ENCODE measurements around the gene IFT80.

Gene IFT80

GRCh38 chr3:160394009-160394392 is 5.0 kb downstream of the IFT80 start:
- H3K27me3 ChIP-seq (ENCODE audit: control insufficient read depth, insufficient read depth, low read length): no peaks in the 10 kb centered on the region
- no peak overlapping the region for H3K9ac ChIP-seq (ENCODE audit: low read length)
- no peak overlapping the region for H3K4me3 ChIP-seq (ENCODE audit: low read length)

GRCh38 chr3:160393346-160394008 is 5.5 kb downstream of the IFT80 start:
- H3K36me3 ChIP-seq (ENCODE audit: control insufficient read depth, insufficient read depth, low read length): no peaks in the 10 kb centered on the region

More at GRCh38 chr3:160394009-160394392, 5.0 kb downstream of the IFT80 start:
- Histone ChIP-seq H3K9me3 (ENCODE audit: control insufficient read depth, low read length) (no peaks in the 10 kb centered on the region), H3K4me1 (ENCODE audit: control insufficient read depth, insufficient read depth, low read length) (peaks cover 4% of the 10 kb centered on the region), H3K36me3 (ENCODE audit: control insufficient read depth, insufficient read depth, low read length) (no peaks in the 10 kb centered on the region)

GRCh38 chr3:160392798-160393197 is 6.2 kb downstream of the IFT80 start:
- Histone ChIP-seq H3K9ac (ENCODE audit: low read length) (no peak overlapping the region), H3K9me3 (ENCODE audit: control insufficient read depth, low read length) (no peaks in the 10 kb centered on the region), H3K36me3 (ENCODE audit: control insufficient read depth, insufficient read depth, low read length) (no peaks in the 10 kb centered on the region), H3K27me3 (ENCODE audit: control insufficient read depth, insufficient read depth, low read length) (no peaks in the 10 kb centered on the region), H3K4me3 (ENCODE audit: low read length) (no peak overlapping the region), H3K4me1 (ENCODE audit: control insufficient read depth, insufficient read depth, low read length) (peaks cover 4% of the 10 kb centered on the region)

More at GRCh38 chr3:160393346-160394008, 5.5 kb downstream of the IFT80 start:
- Histone ChIP-seq H3K27me3 (ENCODE audit: control insufficient read depth, insufficient read depth, low read length) (no peaks in the 10 kb centered on the region), H3K4me3 (ENCODE audit: low read length) (no peak overlapping the region), H3K9ac (ENCODE audit: low read length) (no peak overlapping the region), H3K9me3 (ENCODE audit: control insufficient read depth, low read length) (no peaks in the 10 kb centered on the region), H3K4me1 (ENCODE audit: control insufficient read depth, insufficient read depth, low read length) (peaks cover 4% of the 10 kb centered on the region)

- H3K9me3 ChIP-seq (ENCODE audit: control insufficient read depth, low read length): no peaks in the 10 kb centered on the region
- H3K36me3 ChIP-seq (ENCODE audit: control insufficient read depth, insufficient read depth, low read length): peaks cover 3% of the 10 kb centered on the region
- peaks cover 4% of the 10 kb centered on the region for H3K4me1 ChIP-seq (ENCODE audit: control insufficient read depth, insufficient read depth, low read length)
- H3K9ac ChIP-seq (ENCODE audit: low read length): no peak overlapping the region
- no peaks in the 10 kb centered on the region for H3K27me3 ChIP-seq (ENCODE audit: control insufficient read depth, insufficient read depth, low read length)
- H3K4me3 ChIP-seq (ENCODE audit: low read length): no peak overlapping the region
These were observed 8.4 kb downstream of the IFT80 start for GRCh38 chr3:160390565-160391138.

GRCh38 chr3:160384639-160385318 is 14.2 kb downstream of the IFT80 start:
- H3K27me3 ChIP-seq (ENCODE audit: control insufficient read depth, insufficient read depth, low read length): no peaks in the 10 kb centered on the region
- H3K9me3 ChIP-seq (ENCODE audit: control insufficient read depth, low read length): no peaks in the 10 kb centered on the region
- H3K4me1 ChIP-seq (ENCODE audit: control insufficient read depth, insufficient read depth, low read length): no peaks in the 10 kb centered on the region
- no peak overlapping the region for H3K9ac ChIP-seq (ENCODE audit: low read length)
- H3K4me3 ChIP-seq (ENCODE audit: low read length): no peak overlapping the region
- H3K36me3 ChIP-seq (ENCODE audit: control insufficient read depth, insufficient read depth, low read length): peaks cover 3% of the 10 kb centered on the region

- Histone ChIP-seq H3K36me3 (ENCODE audit: control insufficient read depth, insufficient read depth, low read length) (peaks cover 3% of the 10 kb centered on the region), H3K9me3 (ENCODE audit: control insufficient read depth, low read length) (no peaks in the 10 kb centered on the region), H3K27me3 (ENCODE audit: control insufficient read depth, insufficient read depth, low read length) (no peaks in the 10 kb centered on the region), H3K4me1 (ENCODE audit: control insufficient read depth, insufficient read depth, low read length) (no peaks in the 10 kb centered on the region), H3K4me3 (ENCODE audit: low read length) (no peak overlapping the region), H3K9ac (ENCODE audit: low read length) (no peak overlapping the region)
These were observed 17.6 kb downstream of the IFT80 start for GRCh38 chr3:160381470-160381869.

- H3K4me1 ChIP-seq (ENCODE audit: control insufficient read depth, insufficient read depth, low read length): no peaks in the 10 kb centered on the region
- no peaks in the 10 kb centered on the region for H3K36me3 ChIP-seq (ENCODE audit: control insufficient read depth, insufficient read depth, low read length)
- H3K4me3 ChIP-seq (ENCODE audit: low read length): no peak overlapping the region
- H3K9me3 ChIP-seq (ENCODE audit: control insufficient read depth, low read length): no peaks in the 10 kb centered on the region
- H3K27me3 ChIP-seq (ENCODE audit: control insufficient read depth, insufficient read depth, low read length): no peaks in the 10 kb centered on the region
- no peak overlapping the region for H3K9ac ChIP-seq (ENCODE audit: low read length)
These were observed 19.3 kb downstream of the IFT80 start for GRCh38 chr3:160379628-160380214.

- H3K9ac ChIP-seq (ENCODE audit: low read length): no peak overlapping the region
- no peaks in the 10 kb centered on the region for H3K9me3 ChIP-seq (ENCODE audit: control insufficient read depth, low read length)
- no peaks in the 10 kb centered on the region for H3K4me1 ChIP-seq (ENCODE audit: control insufficient read depth, insufficient read depth, low read length)
- H3K4me3 ChIP-seq (ENCODE audit: low read length): no peak overlapping the region
- no peaks in the 10 kb centered on the region for H3K27me3 ChIP-seq (ENCODE audit: control insufficient read depth, insufficient read depth, low read length)
- H3K36me3 ChIP-seq (ENCODE audit: control insufficient read depth, insufficient read depth, low read length): no peaks in the 10 kb centered on the region
These were observed 20.5 kb downstream of the IFT80 start for GRCh38 chr3:160378331-160379109.

GRCh38 chr3:160376681-160377080 is 22.3 kb downstream of the IFT80 start:
- Histone ChIP-seq H3K9ac (ENCODE audit: low read length) (no peak overlapping the region), H3K9me3 (ENCODE audit: control insufficient read depth, low read length) (no peaks in the 10 kb centered on the region), H3K36me3 (ENCODE audit: control insufficient read depth, insufficient read depth, low read length) (no peaks in the 10 kb centered on the region), H3K4me3 (ENCODE audit: low read length) (no peak overlapping the region), H3K27me3 (ENCODE audit: control insufficient read depth, insufficient read depth, low read length) (no peaks in the 10 kb centered on the region), H3K4me1 (ENCODE audit: control insufficient read depth, insufficient read depth, low read length) (no peaks in the 10 kb centered on the region)

GRCh38 chr3:160374925-160375324 is 24.1 kb downstream of the IFT80 start:
- H3K27me3 ChIP-seq (ENCODE audit: control insufficient read depth, insufficient read depth, low read length): no peaks in the 10 kb centered on the region
- no peak overlapping the region for H3K4me3 ChIP-seq (ENCODE audit: low read length)
- H3K9ac ChIP-seq (ENCODE audit: low read length): no peak overlapping the region
- no peaks in the 10 kb centered on the region for H3K36me3 ChIP-seq (ENCODE audit: control insufficient read depth, insufficient read depth, low read length)
- H3K4me1 ChIP-seq (ENCODE audit: control insufficient read depth, insufficient read depth, low read length): no peaks in the 10 kb centered on the region
- no peaks in the 10 kb centered on the region for H3K9me3 ChIP-seq (ENCODE audit: control insufficient read depth, low read length)

GRCh38 chr3:160374472-160374871 is 24.6 kb downstream of the IFT80 start:
- Histone ChIP-seq H3K4me1 (ENCODE audit: control insufficient read depth, insufficient read depth, low read length) (no peaks in the 10 kb centered on the region), H3K36me3 (ENCODE audit: control insufficient read depth, insufficient read depth, low read length) (no peaks in the 10 kb centered on the region), H3K4me3 (ENCODE audit: low read length) (no peak overlapping the region), H3K9ac (ENCODE audit: low read length) (no peak overlapping the region), H3K9me3 (ENCODE audit: control insufficient read depth, low read length) (no peaks in the 10 kb centered on the region), H3K27me3 (ENCODE audit: control insufficient read depth, insufficient read depth, low read length) (no peaks in the 10 kb centered on the region)
